K562 (cell line): ENCODE results near the gene DXO. TPM values are rescaled to one million over a fixed set of nuclear protein-coding genes. Genes with fewer than 3 reads are reported as not detected.

Source experiments
- ATAC-seq: fragments of 200-7000 bp; cut with Tn5 transposase; 3 replicates; pipeline ENCODE4 v1.9.1; 2020; ENCODE audit warnings: moderate library complexity
- BruUV-seq: library from RNA; stranded (reverse); fragments of 400-500 nt; replicated peaks from 2 replicates; lab custom pipeline; 2021; lab: Mats Ljungman, UMichigan
- CTCF ChIA-PET: fragments of 300-600 bp; formaldehyde crosslinking; extraction: SDS; loops from one replicate; lab custom pipeline; 2021; ENCODE audit warnings: low intra/inter-chr PET ratio; lab: Yijun Ruan, JAX
- POLR2A ChIA-PET: fragments of 300-600, 350-650 bp; sonication (Branson Sonifier 250); formaldehyde crosslinking; extraction: SDS; loops from one replicate; lab custom pipeline; 2021; ENCODE audit warnings: antibody characterized with exemption, inconsistent platforms; lab: Yijun Ruan, JAX
- DNase-seq, 4 experiments: peaks; one replicate each; pipeline versions ENCODE4 v3.0.0 to v3.0.0-alpha.2; 2011 to 2018; ENCODE audit warnings: low spot score in 3 of 4, mixed read lengths in 3 of 4; ENCODE audit errors: extremely low read depth in 1 of 4
- FAIRE-seq: peaks from 2 replicates; lab custom pipeline; 2011; peaks lifted over from hg19 to GRCh38; lab: Jason Lieb, UNC
- H2AFZ ChIP-seq: 2 replicates; pipeline ENCODE4 v1.6.0; 2011; ENCODE audit warnings: low read depth, low read length, control low read depth, inconsistent platforms
- H3K27ac ChIP-seq: fragments of 200-600 bp; 3 replicates; pipeline ENCODE4 v1.8.0; 2011; ENCODE audit warnings: low read depth, mild to moderate bottlenecking, control low read depth, inconsistent platforms, low read length, moderate library complexity, mixed read lengths; ENCODE audit errors: extremely low read depth
- H3K27me3 ChIP-seq, 2 experiments: fragments of 300-600 bp in 1 of 2; 2 replicates in 1 of 2; 3 replicates in 1 of 2; pipeline versions ENCODE4 v1.6.0 to v1.8.0; 2011; ENCODE audit warnings: inconsistent platforms in 2 of 2, low read length in 2 of 2, mild to moderate bottlenecking in 1 of 2, mixed read lengths in 1 of 2, moderate library complexity in 1 of 2; ENCODE audit not compliant: control insufficient read depth in 2 of 2, insufficient read depth in 2 of 2
- H3K36me3 ChIP-seq: fragments of 300-600 bp; 3 replicates; pipeline ENCODE4 v1.8.0; 2011; ENCODE audit warnings: mild to moderate bottlenecking, low read length, inconsistent platforms; ENCODE audit not compliant: control insufficient read depth, insufficient read depth
- H3K4me1 ChIP-seq, 2 experiments: fragments of 200-600 bp in 1 of 2; replicated peaks in 1 of 2; 2 replicates in 1 of 2; 3 replicates in 1 of 2; pipeline versions ENCODE4 v1.5.1 to v1.8.0; 2011; ENCODE audit warnings: inconsistent platforms in 2 of 2, low read length in 2 of 2, mild to moderate bottlenecking in 1 of 2, mixed read lengths in 1 of 2, moderate library complexity in 1 of 2; ENCODE audit not compliant: control insufficient read depth in 2 of 2, insufficient read depth in 2 of 2
- H3K4me2 ChIP-seq: 2 replicates; pipeline ENCODE4 v1.6.1; 2011; ENCODE audit warnings: low read length, control low read depth, inconsistent platforms, mixed read lengths; ENCODE audit not compliant: insufficient read depth
- H3K4me3 ChIP-seq: fragments of 200-600 bp; sonication (generic), shearing (Covaris generic); 2 replicates; pipeline ENCODE4 v1.5.1; 2016; ENCODE audit warnings: control low read depth, inconsistent platforms
- H3K79me2 ChIP-seq: fragments of 200-600 bp; 3 replicates; pipeline ENCODE4 v1.8.0; 2011; ENCODE audit warnings: low read length, inconsistent platforms; ENCODE audit not compliant: control insufficient read depth, insufficient read depth
- H3K9ac ChIP-seq, 2 experiments: 2 replicates each; pipeline versions ENCODE4 v1.6.0 to v1.6.1; 2011; ENCODE audit warnings: low read depth in 2 of 2, low read length in 2 of 2, control low read depth in 1 of 2, inconsistent platforms in 1 of 2, mild to moderate bottlenecking in 1 of 2, mixed read lengths in 1 of 2; ENCODE audit not compliant: insufficient read depth in 1 of 2
- H3K9me1 ChIP-seq: one replicate; pipeline ENCODE4 v1.6.0; 2011; ENCODE audit warnings: inconsistent platforms, mild to moderate bottlenecking, low read length, moderate library complexity; ENCODE audit not compliant: control insufficient read depth, insufficient read depth
- H3K9me3 ChIP-seq: replicated peaks from 2 replicates; pipeline ENCODE4 v1.5.1; 2011; ENCODE audit warnings: low read depth, low read length, inconsistent platforms; ENCODE audit not compliant: control insufficient read depth, insufficient read depth
- H4K20me1 ChIP-seq: replicated peaks from 2 replicates; pipeline ENCODE4 v1.6.1; 2011; ENCODE audit warnings: low read length, inconsistent platforms, mixed read lengths; ENCODE audit not compliant: control insufficient read depth, insufficient read depth
- NR2C1 ChIP-seq, 2 experiments: fragments of 450-650 bp; IDR thresholded peaks; 2 replicates each; pipeline ENCODE4 v1.6.1; 2017; ENCODE audit warnings: mild to moderate bottlenecking in 2 of 2, antibody characterized with exemption in 1 of 2, inconsistent platforms in 1 of 2, missing compliant biosample characterization in 1 of 2, missing genetic modification characterization in 1 of 2
- NR2C2 ChIP-seq, 2 experiments: fragments of 200-800 bp in 1 of 2; sonication (Bioruptor generic) in 1 of 2; sonication (generic) in 1 of 2; formaldehyde crosslinking in 1 of 2; IDR thresholded peaks; 2 replicates each; pipeline versions ENCODE4 v1.6.1 to v1.8.0; 2016 to 2022; ENCODE audit warnings: mild to moderate bottlenecking in 1 of 2, missing compliant biosample characterization in 1 of 2, missing genetic modification characterization in 1 of 2, missing genetic modification reagents in 1 of 2
- RBFOX2 ChIP-seq: fragments of 200-400 bp; formaldehyde crosslinking; IDR thresholded peaks from 2 replicates; pipeline ENCODE4 v1.6.1; 2017; ENCODE audit warnings: low read depth, mild to moderate bottlenecking, low read length, moderate library complexity
- TAF1 ChIP-seq: IDR thresholded peaks from 2 replicates; pipeline ENCODE4 v1.6.1; 2011; ENCODE audit warnings: mild to moderate bottlenecking, low read length, moderate library complexity; ENCODE audit not compliant: insufficient read depth, control insufficient read depth, severe bottlenecking; ENCODE audit errors: extremely low read depth
- ZNF583 ChIP-seq: fragments of 250-450 bp; sonication (Bioruptor Pico); IDR thresholded peaks from 2 replicates; pipeline ENCODE4 v1.4.0; 2020
- WGBS: fragments of 100-300 bp; shearing (Covaris generic); methylation state at CpG from one replicate; pipeline ENCODE4 v1.1.6; 2016; ENCODE audit warnings: low coverage, mixed read lengths; ENCODE audit not compliant: insufficient coverage; ENCODE audit errors: missing lambda C conversion rate; 5-methylcytosine and 5-hydroxymethylcytosine counted together
- in situ Hi-C: fragments of 300-500 bp; cut with MboI; formaldehyde crosslinking; loops from 4 replicates; pipeline ENCODE4 v1.15.0; 2018; ENCODE audit warnings: inconsistent platforms, mixed read lengths
- intact Hi-C: fragments of 100-400 bp; cut with micrococcal nuclease; formaldehyde crosslinking; loops from 2 replicates; pipeline ENCODE4 v1.14.2; 2022
- polyA plus RNA-seq, 8 experiments: library from polyadenylated mRNA; depleted of rRNA in 4 of 8; stranded (reverse) in 5 of 8; unstranded in 3 of 8; fragments of >200 nt; fragmentation: Nextera tagmentation in 2 of 8; fragmentation: Illumina TruSeq in 1 of 8; extraction: Ambion mirVana in 2 of 8; extraction: Trizol in 1 of 8; gene quantifications; 2 replicates each; pipeline versions ENCODE4 v1.2.1 to v1.2.3, GENCODE V29; 2011 to 2014; ENCODE audit warnings: inconsistent platforms in 1 of 8, missing spikeins in 1 of 8
- total RNA-seq, 7 experiments: library from RNA; depleted of rRNA in 6 of 7; stranded (reverse); fragments of >200 nt in 6 of 7; fragmentation: Illumina TruSeq in 2 of 7; extraction: Trizol in 2 of 7; gene quantifications; 2 replicates each; pipeline versions ENCODE4 v1.2.1 to v1.2.3, GENCODE V29; 2011 to 2021; ENCODE audit warnings: low replicate concordance in 1 of 7

The DXO gene
- total and polyA plus RNA-seq, 9 of the 15 experiments (the other 6 are each of a cell fraction or from before 2014, with no cell fraction given), result 6.4 to 35.1 (median 19.4) TPM

GRCh38 chr6:31947070-31947675, 24.8 kb downstream of the DXO start:
- Histone ChIP-seq H3K9me3 (no peaks in the 10 kb centered on the region), H3K79me2 (no peaks in the 10 kb centered on the region), H3K9me1 (peaks cover 7% of the 10 kb centered on the region), H3K27me3 (peaks cover 2 to 26% of the 10 kb centered on the region in 2 experiments; a peak in 3 of 5 replicates), H3K4me2 (no peak overlapping the region), H3K4me1 (peaks cover 16 to 24% of the 10 kb centered on the region in 2 experiments), H3K27ac (no peak overlapping the region), H3K36me3 (peaks cover 14% of the 10 kb centered on the region), H3K4me3 (no peak overlapping the region), H2AFZ (no peak overlapping the region), H4K20me1 (no peaks in the 10 kb centered on the region), H3K9ac (no peak overlapping the region)
- in situ Hi-C loops (no loop called here), intact Hi-C loops (loop anchor here (5.0 kb wide), 1 partner anchor 45 kb away; the partner anchor contains the start of gene ZBTB12)
- BruUV-seq, result no TSS peak
- 73% methylated on average over 24 of the region's 24 CpGs for WGBS
- ChIA-PET POLR2A (interaction anchor here (1.9 kb wide), 1 partner anchor 9 kb away, joined by 6 read pairs; no protein-coding TSS in a partner anchor), CTCF (no interaction called here)
- no peak for ATAC-seq
- peak in 1 of 4 experiments; percentile 7 for DNase-seq
- TF ChIP-seq NR2C1 (IDR thresholded peaks at IDR 0.05) (peak; percentile 83), NR2C1 (tag; IDR thresholded peaks at IDR 0.05) (peak; percentile 84), RBFOX2 (0 out of 2 replicates have a peak, but pooled peaks have one; percentile 27), NR2C2 (CRISPR knock-in tag; IDR thresholded peaks at IDR 0.05) (peak; percentile 75; the same call in 1 of the 2 replicates), NR2C2 (tag; IDR thresholded peaks at IDR 0.05) (no peak), ZNF583 (CRISPR knock-in tag) (no peak), TAF1 (no peak)
- no peak for FAIRE-seq
